HG03108 (cell line): Measurements from ENCODE around the gene PXK.
"Not testable (repeated sequence)": the region's sequence is repeated elsewhere in the genome, so short reads cannot be mapped to it uniquely, and the experiment has no call there.

Source experiments
- ATAC-seq: cut with Tn5 transposase; IDR thresholded peaks from one replicate; pipeline ENCODE4 v1.9.1; 2021; ENCODE audit warnings: moderate library complexity; ENCODE audit not compliant: unreplicated experiment

Gene PXK

GRCh38 chr3:58323529-58324390, 8.9 kb upstream of the PXK start:
- ATAC-seq: no peak

GRCh38 chr3:58324391-58325390, 8.0 kb upstream of the PXK start:
- no peak for ATAC-seq

DNA sequence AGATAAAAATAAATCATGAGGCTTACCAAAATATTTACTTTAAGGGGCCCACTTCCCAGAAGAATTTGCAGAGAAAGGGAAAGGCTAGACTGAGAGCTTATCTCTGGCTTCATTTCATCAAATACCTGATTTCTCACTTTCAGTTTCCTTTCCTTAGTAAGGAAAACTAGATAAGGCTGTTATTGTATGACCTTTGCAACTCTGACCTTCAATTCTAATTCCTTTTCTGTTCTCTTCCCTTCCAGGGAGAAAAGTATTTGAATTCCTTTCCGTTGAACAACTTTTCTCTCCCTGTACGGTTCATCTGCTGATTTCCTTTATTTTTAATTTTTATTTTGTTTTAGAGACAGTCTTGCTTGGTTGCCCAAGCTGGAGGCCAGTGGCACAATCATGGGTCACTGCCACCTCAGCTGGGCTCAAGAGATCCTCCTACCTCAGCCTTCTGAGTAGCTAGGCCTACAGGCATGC, 7.1 kb upstream of the PXK start:
- ATAC-seq: no peak

GRCh38 chr3:58326267-58326900, 6.3 kb upstream of the PXK start:
- no peak for ATAC-seq

GRCh38 chr3:58329150-58329921, 3.4 kb upstream of the PXK start:
- ATAC-seq: no peak

- ATAC-seq: no peak
Observed at GRCh38 chr3:58329922-58330413, 2.7 kb upstream of the PXK start.

- ATAC-seq: no peak
Observed at GRCh38 chr3:58331593-58332152, 1.0 kb upstream of the PXK start.

DNA sequence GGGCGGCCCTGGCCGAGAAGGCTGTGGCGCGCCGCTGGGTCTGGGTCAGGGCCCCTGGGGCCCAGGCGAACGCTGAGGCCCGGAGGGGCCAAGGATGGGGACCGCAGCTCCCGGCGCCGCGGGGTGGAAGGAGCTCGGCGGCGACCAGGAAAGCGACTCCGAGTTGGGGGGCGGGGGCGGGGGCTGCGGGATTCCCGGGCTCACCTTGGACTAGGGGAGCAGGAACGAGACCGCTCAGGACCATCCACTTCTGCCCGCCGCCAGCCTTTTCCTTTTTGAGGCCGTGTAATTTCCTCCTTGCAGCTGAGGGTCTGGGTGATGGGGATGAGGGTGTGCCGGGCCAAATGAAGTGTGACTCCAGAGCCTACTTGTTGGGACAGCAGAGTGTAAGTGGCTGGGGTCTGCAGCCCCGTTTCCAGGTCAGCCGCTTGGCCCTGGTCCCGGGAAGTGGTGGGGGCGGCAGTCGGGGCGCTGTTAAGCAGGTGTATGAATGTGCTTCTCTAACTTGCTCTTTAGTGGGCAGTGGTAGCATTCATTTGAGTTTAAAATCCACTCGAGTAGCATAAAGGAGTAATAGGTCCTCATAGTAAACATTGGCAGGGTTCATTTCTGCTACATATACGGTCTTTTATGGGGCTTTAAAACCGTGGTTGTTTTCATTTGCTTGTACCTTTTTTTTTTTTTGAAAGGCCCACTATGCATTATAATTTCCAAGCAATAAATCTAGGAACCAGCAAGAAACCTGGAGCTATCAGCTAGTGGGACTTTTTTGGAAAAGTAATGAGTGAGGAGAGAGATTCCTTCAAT, 717 bp downstream of the PXK start:
- ATAC-seq: peak; percentile 47

GRCh38 chr3:58334013-58334321, 1.3 kb downstream of the PXK start:
- no peak for ATAC-seq

DNA sequence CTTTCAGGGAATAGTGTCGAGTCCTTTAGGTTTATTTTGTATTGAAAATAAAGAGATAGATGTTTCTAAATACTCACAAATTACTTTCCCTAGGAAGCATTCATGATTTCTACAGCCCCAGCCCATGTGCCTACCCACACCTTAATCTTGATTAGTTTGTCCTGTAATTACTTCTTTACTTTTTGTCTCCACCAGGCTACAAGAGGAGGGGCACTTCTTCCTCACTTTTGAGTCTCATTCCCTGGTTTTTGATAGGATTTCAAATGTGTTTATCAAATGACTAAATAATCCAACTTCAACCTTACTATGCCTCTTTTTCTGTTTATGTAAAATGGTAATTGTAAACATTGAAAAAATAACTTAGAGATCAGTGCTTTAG, 1.8 kb downstream of the PXK start:
- no peak for ATAC-seq

GRCh38 chr3:58335652-58335947, 2.9 kb downstream of the PXK start:
- ATAC-seq: no peak

DNA sequence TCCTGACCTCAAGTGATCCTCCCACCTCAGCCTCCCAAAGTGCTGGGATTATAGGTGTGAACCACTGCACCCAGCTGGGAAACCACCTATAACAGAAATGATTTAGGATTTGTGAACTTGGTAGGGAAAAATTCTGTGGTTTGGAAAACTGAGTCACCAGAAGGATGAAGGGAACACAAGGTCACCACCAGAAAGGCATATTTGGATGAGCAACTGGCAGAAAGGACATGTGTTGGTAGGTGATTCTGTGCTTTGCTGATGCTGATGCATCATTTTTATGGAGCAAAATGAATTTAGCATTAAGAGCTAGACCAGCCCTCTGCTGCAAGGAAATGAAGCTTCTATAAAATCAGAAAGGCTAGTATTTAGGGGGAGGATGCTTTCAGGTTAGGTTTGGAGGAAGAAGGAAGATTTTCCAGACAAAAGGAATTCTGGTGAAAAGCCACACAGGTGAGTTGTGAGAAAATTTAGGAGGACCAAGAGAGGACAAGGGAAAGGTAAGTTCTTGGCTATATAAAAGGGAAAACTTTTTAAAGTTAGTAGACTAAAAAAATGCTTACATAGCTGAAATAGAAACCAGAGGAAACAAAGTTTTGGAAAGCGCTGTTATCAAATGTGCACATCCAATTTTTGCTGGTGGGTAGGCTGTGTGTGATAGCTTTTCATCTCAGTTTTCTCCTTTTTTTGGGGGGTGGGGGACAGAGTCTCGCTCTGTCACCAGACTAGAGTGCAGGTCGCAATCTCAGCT, 3.6 kb downstream of the PXK start:
- ATAC-seq: no peak

DNA sequence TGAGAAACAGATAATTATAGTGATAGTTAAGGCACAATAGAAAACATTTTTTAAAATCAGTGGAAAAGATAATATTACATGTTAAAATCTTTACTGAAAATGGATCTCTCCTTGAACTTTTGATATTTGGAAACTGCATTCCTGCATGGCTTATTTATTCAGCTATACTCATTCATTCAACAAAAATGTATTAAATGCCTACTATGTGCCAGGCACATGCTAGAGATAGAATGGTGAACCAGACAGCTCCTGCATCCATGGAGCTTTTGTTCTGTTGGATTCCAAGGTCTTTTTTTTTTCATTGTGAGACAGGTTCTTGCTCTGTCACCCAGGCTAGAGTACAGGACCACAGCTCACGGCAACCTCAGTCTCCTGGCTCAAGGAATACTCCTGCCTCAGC, 4.5 kb downstream of the PXK start:
- no peak for ATAC-seq

DNA sequence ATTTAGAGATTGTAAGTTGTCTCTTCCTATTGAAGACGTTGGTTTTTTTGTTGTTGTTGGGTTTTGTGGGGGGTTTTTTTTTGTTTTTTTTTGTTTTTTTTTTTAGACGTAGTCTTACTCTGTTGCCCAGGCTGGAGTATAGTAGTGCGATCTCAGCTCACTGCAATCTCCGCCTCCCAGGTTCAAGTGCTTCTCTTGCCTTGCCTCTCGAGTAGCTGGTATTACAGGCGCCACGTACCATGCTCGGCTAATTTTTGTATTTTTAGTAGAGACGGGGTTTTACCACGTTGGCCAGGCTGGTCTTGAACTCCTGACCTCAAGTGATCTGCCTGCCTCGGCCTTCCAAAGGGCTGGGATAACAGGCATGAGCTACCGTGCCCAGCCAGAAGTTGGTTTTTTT, 6.5 kb downstream of the PXK start:
- not testable (repeated sequence) for ATAC-seq

GRCh38 chr3:58340594-58341244, 8.0 kb downstream of the PXK start:
- ATAC-seq: no peak

DNA sequence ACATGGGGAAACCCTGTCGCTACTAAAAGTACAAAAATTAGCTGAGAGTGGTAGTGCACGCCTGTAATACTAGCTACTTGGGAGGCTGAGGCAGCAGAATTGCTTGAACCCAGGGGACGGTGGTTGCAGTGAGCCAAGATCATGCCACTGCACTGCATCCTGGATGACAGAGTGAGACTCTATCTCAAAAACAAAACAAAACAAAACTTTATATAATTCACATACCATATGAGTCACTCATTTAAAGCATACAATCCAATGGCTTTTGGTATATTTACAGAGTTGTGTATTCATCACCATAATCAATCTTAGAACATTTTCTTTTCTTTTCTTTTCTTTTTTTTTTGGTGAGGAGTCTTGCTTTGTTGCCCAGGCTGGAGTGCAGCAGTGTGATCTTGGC, 8.7 kb downstream of the PXK start:
- no peak for ATAC-seq

GRCh38 chr3:58342676-58343075, 10.0 kb downstream of the PXK start:
- no peak for ATAC-seq

DNA sequence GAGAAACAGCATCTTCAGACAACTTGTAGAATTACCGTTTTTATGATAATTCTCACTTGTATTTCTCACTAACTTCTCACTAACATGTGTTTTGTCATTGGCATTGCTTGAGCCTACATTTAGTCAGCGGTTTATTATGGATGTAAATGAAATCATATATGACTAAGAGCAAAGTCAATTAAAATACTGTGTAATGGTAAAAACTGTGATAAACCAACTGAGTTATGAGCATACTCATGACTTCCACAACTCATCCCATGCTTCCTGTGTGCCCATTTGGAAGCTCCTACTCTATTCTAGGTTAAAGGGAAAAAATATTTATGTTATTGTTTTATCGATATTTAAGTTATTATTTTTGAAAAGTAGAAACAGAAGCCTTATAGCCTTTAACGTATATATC, 12.8 kb downstream of the PXK start:
- no peak for ATAC-seq
